ENCODE results near the gene ZDHHC21. TPM values are rescaled to one million over a fixed set of nuclear protein-coding genes. Genes with fewer than 3 reads are reported as not detected.

The ZDHHC21 gene
- total and polyA plus RNA-seq, 2 donors (not counting 3 experiments of a cell fraction or from before 2014, with no cell fraction given): 7.2 to 25.9 TPM

GRCh38 chr9:14633906-14634565 lies 59.2 kb downstream of the ZDHHC21 start:
- Histone ChIP-seq H3K27me3 (ENCODE audit: control insufficient read depth in 2 of 2, insufficient read depth in 2 of 2, low read length in 2 of 2) (no peaks in the 10 kb centered on the region), H3K79me2 (ENCODE audit: control insufficient read depth, insufficient read depth, low read length) (peaks cover 54% of the 10 kb centered on the region), H3K4me1 (ENCODE audit: control insufficient read depth, extremely low read depth, insufficient read depth, low read length) (no peaks in the 10 kb centered on the region), H3K4me2 (ENCODE audit: insufficient read depth, low read length) (no peak overlapping the region), H3K4me3 (replicated peaks in 1 of 3; ENCODE audit: insufficient read depth in 1 of 3, low read depth in 1 of 3, low read length in 3 of 3) (no peak overlapping the region), H3K36me3 (ENCODE audit: control insufficient read depth in 2 of 2, extremely low read depth in 1 of 2, insufficient read depth in 2 of 2, low read length in 2 of 2) (peaks cover 0 to 2% of the 10 kb centered on the region in 2 experiments), H4K20me1 (replicated peaks; ENCODE audit: control insufficient read depth, extremely low read depth, insufficient read depth, low read length) (peaks cover 2% of the 10 kb centered on the region), H2AFZ (ENCODE audit: low read depth, low read length) (no peak overlapping the region), H3K9ac (replicated peaks; ENCODE audit: extremely low read depth, insufficient read depth, low read length) (no peak overlapping the region), H3K9me3 (replicated peaks; ENCODE audit: control insufficient read depth, insufficient read depth, low read length) (no peaks in the 10 kb centered on the region), H3K27ac (ENCODE audit: insufficient read depth, low read depth, low read length) (no peak overlapping the region), H3K9me1 (replicated peaks; ENCODE audit: control insufficient read depth, extremely low read depth, insufficient read depth, low read length) (no peaks in the 10 kb centered on the region)
- BruUV-seq (replicated peaks): no TSS peak
- CTCF ChIA-PET: interaction anchor here (0.5 to 1.4 kb wide), 2 partner anchors 121 to 134 kb away, joined by 3 read pairs; no protein-coding TSS in a partner anchor
- no peak for FAIRE-seq
- intact Hi-C loops (cut with micrococcal nuclease) (no loop called here), dilution Hi-C loops (cut with MboI; ENCODE audit: extremely low pct_ligation_motif_present, low sequenced_read_pairs) (no loop called here)
- DNase-seq (ENCODE audit: low read depth, low spot score): no peak
- POLR2A ChIA-PET: no interaction called here
- no peak for TF ChIP-seq MYC (IDR thresholded peaks at IDR 0.05; ENCODE audit: low read depth, low read length)
- TF ChIP-seq POLR2AphosphoS5 (IDR thresholded peaks at IDR 0.05; ENCODE audit: insufficient read depth, low read depth, low read length): no peak
- no peak for TF ChIP-seq EZH2 (IDR thresholded peaks at IDR 0.05; ENCODE audit: borderline replicate concordance, low read depth, low read length, severe bottlenecking)
- no peak for TF ChIP-seq CTCF (IDR thresholded peaks at IDR 0.05; ENCODE audit: extremely low read depth in 1 of 2, insufficient read depth in 1 of 2, low read depth in 1 of 2, low read length in 2 of 2)
- TF ChIP-seq GATA2 (IDR thresholded peaks at IDR 0.05; ENCODE audit: insufficient read depth, insufficient read length, low read depth, low read length): no peak
